Suprapubic skin (tissue), 4 donors: ENCODE results near the gene RASAL1. TPM values are rescaled to one million over a fixed set of nuclear protein-coding genes. Genes with fewer than 3 reads are reported as not detected.

ENCODE experiments used
- total RNA-seq, 4 donors: library from RNA; depleted of rRNA; stranded (reverse); fragments of >200 nt; gene quantifications; one replicate each; pipeline ENCODE4 v1.1.0, GENCODE V29; 2016

Gene RASAL1
- total RNA-seq, 4 donors from 2014 or later: 19.8 to 39.0 (median 32.5) TPM

Other genes with a start within 250 kb of the RASAL1 start
- 10 to 100 TPM; 20.6 to 26.8 (median 23.5) TPM for gene OAS1, start 228.8 kb downstream of the RASAL1 start, total RNA-seq
- 10 to 100 TPM; 19.5 to 30.0 (median 24.1) TPM for gene OAS3, start 197.3 kb downstream of the RASAL1 start, total RNA-seq
- gene OAS2, start 157.2 kb downstream of the RASAL1 start, total RNA-seq: 1 to 10 TPM; 1.2 to 4.2 (median 3.2) TPM
- gene DTX1, start 79.0 kb downstream of the RASAL1 start, total RNA-seq: 1 to 10 TPM; 1.1 to 3.4 (median 1.7) TPM
- 1 to 10 TPM; 1.0 to 2.6 (median 2.0) TPM for gene CFAP73, start 14.0 kb upstream of the RASAL1 start, total RNA-seq
- 10 to 100 TPM; 53.9 to 71.8 (median 63.9) TPM for gene DDX54, start 49.7 kb upstream of the RASAL1 start, total RNA-seq
- gene RITA1, start 50.0 kb upstream of the RASAL1 start, total RNA-seq: 10 to 100 TPM; 14.7 to 21.7 (median 16.9) TPM
- 10 to 100 TPM; 15.5 to 74.1 (median 35.6) TPM for gene TPCN1, start 85.7 kb upstream of the RASAL1 start, total RNA-seq
- gene SLC8B1, start 199.3 kb upstream of the RASAL1 start, total RNA-seq: 10 to 100 TPM; 29.1 to 70.2 (median 34.9) TPM
- gene PLBD2, start 222.8 kb upstream of the RASAL1 start, total RNA-seq: 10 to 100 TPM; 22.2 to 29.2 (median 27.3) TPM